Measurements from ENCODE around the gene FAM170B.

The FAM170B gene

DNA sequence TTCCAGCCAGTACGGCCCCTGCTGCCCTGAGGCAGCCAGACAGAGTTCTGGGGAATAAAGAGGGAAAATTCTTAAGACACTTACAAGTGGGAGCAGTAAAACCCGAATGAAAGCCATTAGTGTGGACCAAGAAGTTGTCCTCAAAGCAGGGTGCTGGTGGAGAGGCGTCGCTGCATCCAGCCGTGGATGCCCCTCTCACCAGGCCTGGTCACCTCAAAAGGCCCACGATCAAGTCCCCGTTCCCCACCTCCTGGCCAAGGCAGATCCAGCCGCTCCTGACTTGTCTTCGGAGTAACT, 19.2 kb downstream of the FAM170B start:
- Histone ChIP-seq H3K4me3 (ENCODE audit: low read depth, low read length) (peak overlapping the region; percentile 47), H3K9me3 (ENCODE audit: control insufficient read depth, insufficient read depth, low read depth, low read length) (no peaks in the 10 kb centered on the region), H3K36me3 (ENCODE audit: control insufficient read depth in 2 of 2, insufficient read depth in 1 of 2, low read length in 2 of 2) (no peaks in the 10 kb centered on the region), H3K27ac (ENCODE audit: extremely low read depth, low read depth, low read length) (no peak overlapping the region), H3K4me1 (ENCODE audit: control insufficient read depth, insufficient read depth, low read length) (no peaks in the 10 kb centered on the region; the same call in 1 of the 2 replicates)
- ChIA-PET POLR2A (no interaction called here), CTCF (no interaction called here)
- no peak for TF ChIP-seq ZNF157 (tag by site-specific recombination; IDR thresholded peaks at IDR 0.05)
- peak; percentile 64; the same call in 1 of the 2 replicates for TF ChIP-seq PRDM1 (tag by site-specific recombination; IDR thresholded peaks at IDR 0.05)
- no peak for TF ChIP-seq ZNF416 (tag by site-specific recombination; IDR thresholded peaks at IDR 0.05)

GRCh38 chr10:49113741-49114141, 20.1 kb downstream of the FAM170B start:
- H3K9me3 ChIP-seq (ENCODE audit: control insufficient read depth, insufficient read depth, low read depth, low read length): no peaks in the 10 kb centered on the region
- POLR2A ChIA-PET: no interaction called here
- H3K4me1 ChIP-seq (ENCODE audit: control insufficient read depth, insufficient read depth, low read length): no peaks in the 10 kb centered on the region; the same call in 1 of the 2 replicates
- no peak overlapping the region for H3K4me3 ChIP-seq (ENCODE audit: low read depth, low read length)
- H3K36me3 ChIP-seq (ENCODE audit: control insufficient read depth in 2 of 2, insufficient read depth in 1 of 2, low read length in 2 of 2): no peaks in the 10 kb centered on the region
- H3K27ac ChIP-seq (ENCODE audit: extremely low read depth, low read depth, low read length): no peak overlapping the region
- CTCF ChIA-PET: interaction anchor here (0.5 to 1.2 kb wide), 2 partner anchors 14 to 42 kb away, joined by 3 read pairs; no protein-coding TSS in a partner anchor
- no peak for TF ChIP-seq ZNF488 (tag by site-specific recombination; IDR thresholded peaks at IDR 0.05)
- no peak for TF ChIP-seq ZFP3 (tag by site-specific recombination; IDR thresholded peaks at IDR 0.05; ENCODE audit: low read depth)
- TF ChIP-seq ZNF175 (tag by site-specific recombination; IDR thresholded peaks at IDR 0.05): no peak
- TF ChIP-seq ZNF184 (tag by site-specific recombination; IDR thresholded peaks at IDR 0.05): no peak
- TF ChIP-seq SALL2 (tag by site-specific recombination; IDR thresholded peaks at IDR 0.05; ENCODE audit: borderline replicate concordance): no peak
- no peak for TF ChIP-seq ZNF639 (tag by site-specific recombination; IDR thresholded peaks at IDR 0.05)
- no peak for TF ChIP-seq ZNF248 (tag by site-specific recombination; IDR thresholded peaks at IDR 0.05)
- no peak for TF ChIP-seq ZNF114 (tag by site-specific recombination; IDR thresholded peaks at IDR 0.05)
- no peak for TF ChIP-seq ZNF785 (tag by site-specific recombination; IDR thresholded peaks at IDR 0.05)
- no peak for TF ChIP-seq ZNF416 (tag by site-specific recombination; IDR thresholded peaks at IDR 0.05)
- no peak for TF ChIP-seq ZNF169 (tag by site-specific recombination; IDR thresholded peaks at IDR 0.05)
- TF ChIP-seq ZBTB1 (tag by site-specific recombination; IDR thresholded peaks at IDR 0.05): no peak
- TF ChIP-seq PATZ1 (tag by site-specific recombination; IDR thresholded peaks at IDR 0.05): no peak

DNA sequence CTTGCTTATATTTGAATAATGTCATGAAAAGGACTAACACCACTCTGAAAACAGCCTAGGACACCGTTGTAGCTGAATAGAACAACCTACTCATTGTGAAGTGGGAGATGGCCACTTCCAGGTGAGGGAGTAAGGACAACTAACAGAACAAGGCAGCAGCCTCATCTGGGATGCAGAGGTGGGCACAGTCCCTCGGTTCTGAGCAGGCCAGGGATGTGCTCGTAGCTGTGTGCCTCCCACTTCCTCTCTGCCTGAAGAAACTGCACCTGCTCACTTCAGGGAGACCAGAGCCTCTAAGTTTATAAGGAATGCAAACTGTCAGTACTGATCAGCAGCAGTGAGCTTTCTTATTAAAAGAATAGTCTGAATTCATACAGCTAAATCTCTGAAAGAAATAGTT, 21.0 kb downstream of the FAM170B start:
- no peaks in the 10 kb centered on the region; the same call in 1 of the 2 replicates for H3K4me1 ChIP-seq (ENCODE audit: control insufficient read depth, insufficient read depth, low read length)
- no peaks in the 10 kb centered on the region for H3K36me3 ChIP-seq (ENCODE audit: control insufficient read depth in 2 of 2, insufficient read depth in 1 of 2, low read length in 2 of 2)
- no peaks in the 10 kb centered on the region for H3K9me3 ChIP-seq (ENCODE audit: control insufficient read depth, insufficient read depth, low read depth, low read length)
- no peak overlapping the region for H3K4me3 ChIP-seq (ENCODE audit: low read depth, low read length)
- ChIA-PET CTCF (interaction anchor here (0.5 to 1.2 kb wide), 3 partner anchors 15 to 49 kb away, joined by 3 read pairs; no protein-coding TSS in a partner anchor), POLR2A (no interaction called here)
- H3K27ac ChIP-seq (ENCODE audit: extremely low read depth, low read depth, low read length): no peak overlapping the region
- TF ChIP-seq TRIM28 (IDR thresholded peaks at IDR 0.05; ENCODE audit: borderline replicate concordance, low read length) (no peak), ZNF792 (tag by site-specific recombination; IDR thresholded peaks at IDR 0.05) (no peak), ZNF626 (tag by site-specific recombination; IDR thresholded peaks at IDR 0.05) (no peak), PRDM1 (tag by site-specific recombination; IDR thresholded peaks at IDR 0.05) (no peak), MEIS1 (CRISPR knock-in tag; IDR thresholded peaks at IDR 0.05; ENCODE audit: borderline replicate concordance) (no peak), ZNF416 (tag by site-specific recombination; IDR thresholded peaks at IDR 0.05) (no peak), ZFP41 (tag by site-specific recombination; IDR thresholded peaks at IDR 0.05; ENCODE audit: borderline replicate concordance) (no peak), ZNF660 (tag by site-specific recombination; IDR thresholded peaks at IDR 0.05) (no peak), REPIN1 (tag by site-specific recombination; IDR thresholded peaks at IDR 0.05; ENCODE audit: low read depth) (no peak), ZFP69B (tag by site-specific recombination; IDR thresholded peaks at IDR 0.05) (no peak), ZNF510 (tag by site-specific recombination; IDR thresholded peaks at IDR 0.05; ENCODE audit: insufficient replicate concordance) (no peak), ZNF629 (tag by site-specific recombination; IDR thresholded peaks at IDR 0.05) (no peak), ZNF692 (tag by site-specific recombination; IDR thresholded peaks at IDR 0.05) (no peak)
- TF ChIP-seq, protein P1, sequence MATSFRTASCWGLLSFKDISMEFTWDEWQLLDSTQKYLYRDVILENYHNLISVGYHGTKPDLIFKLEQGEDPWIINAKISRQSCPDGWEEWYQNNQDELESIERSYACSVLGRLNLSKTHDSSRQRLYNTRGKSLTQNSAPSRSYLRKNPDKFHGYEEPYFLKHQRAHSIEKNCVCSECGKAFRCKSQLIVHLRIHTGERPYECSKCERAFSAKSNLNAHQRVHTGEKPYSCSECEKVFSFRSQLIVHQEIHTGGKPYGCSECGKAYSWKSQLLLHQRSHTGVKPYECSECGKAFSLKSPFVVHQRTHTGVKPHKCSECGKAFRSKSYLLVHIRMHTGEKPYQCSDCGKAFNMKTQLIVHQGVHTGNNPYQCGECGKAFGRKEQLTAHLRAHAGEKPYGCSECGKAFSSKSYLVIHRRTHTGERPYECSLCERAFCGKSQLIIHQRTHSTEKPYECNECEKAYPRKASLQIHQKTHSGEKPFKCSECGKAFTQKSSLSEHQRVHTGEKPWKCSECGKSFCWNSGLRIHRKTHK (tag by site-specific recombination; IDR thresholded peaks at IDR 0.05): no peak
